SH-SY5Y (cell line): ENCODE data around the gene MTX1.

Source experiments
- GATA2 ChIP-seq: IDR thresholded peaks from 2 replicates; pipeline ENCODE4 v1.6.1; 2011; ENCODE audit warnings: mild to moderate bottlenecking, low read depth, low read length
- GATA3 ChIP-seq: IDR thresholded peaks from 2 replicates; pipeline ENCODE4 v1.6.1; 2011; ENCODE audit warnings: low read depth, mild to moderate bottlenecking, low read length, moderate library complexity

GRCh38 chr1:155226910-155227260, 18.4 kb downstream of the MTX1 start:
- TF ChIP-seq GATA2 (no peak), GATA3 (no peak)
